Activated T-helper 1 cell treated with anti-CD3 and anti-CD28 coated beads, Interleukin-2, amount 50 U/mL, for 16 hours (primary cell): Measurements from ENCODE around the gene METAP2.
"Not testable (repeated sequence)": the region's sequence is repeated elsewhere in the genome, so short reads cannot be mapped to it uniquely, and the experiment has no call there.

ENCODE experiments used
- DNase-seq, 2 donors: peaks; one replicate each; pipeline ENCODE4 v3.0.0-alpha.2; 2020; ENCODE audit warnings: low read depth in 1 of 2, low spot score in 1 of 2

Gene METAP2

DNA sequence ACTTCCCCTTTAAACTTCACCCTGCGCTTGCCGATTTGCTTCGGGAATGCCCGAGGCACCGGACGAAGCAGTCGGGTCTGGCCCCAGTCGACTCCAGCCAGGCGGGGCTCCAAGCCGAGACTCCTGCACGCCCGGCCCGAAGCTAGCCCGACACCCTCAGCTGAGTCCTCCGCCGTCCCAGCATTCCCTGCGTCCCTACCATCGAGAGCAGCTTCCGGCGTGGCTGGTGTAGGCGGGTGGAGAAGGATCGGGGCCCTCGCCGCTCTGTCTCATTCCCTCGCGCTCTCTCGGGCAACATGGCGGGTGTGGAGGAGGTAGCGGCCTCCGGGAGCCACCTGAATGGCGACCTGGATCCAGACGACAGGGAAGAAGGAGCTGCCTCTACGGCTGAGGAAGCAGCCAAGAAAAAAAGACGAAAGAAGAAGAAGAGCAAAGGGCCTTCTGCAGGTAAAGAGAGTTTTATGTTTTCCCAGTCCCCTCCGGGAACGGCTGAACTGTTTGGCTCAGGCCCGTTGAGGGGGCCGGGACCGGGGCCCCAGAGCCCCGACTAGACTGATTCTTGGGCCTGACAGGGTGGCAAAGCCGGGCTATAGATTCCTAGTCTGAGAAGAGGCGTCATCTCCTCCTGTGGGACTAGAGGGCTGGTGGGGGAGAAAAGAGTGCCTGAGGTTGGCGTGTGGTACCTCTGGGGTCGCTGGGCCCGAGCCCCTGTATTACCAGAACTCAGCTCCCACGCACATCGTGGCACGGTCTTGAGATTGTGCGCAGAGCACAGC lies at the start of gene METAP2:
Gene METAP2, plus strand, starts transcription at position 269 of the 776 bp plus-strand sequence. Its CDS starts 28 bp downstream, at position 297.
- peak; percentile 86 to 88 for DNase-seq

GRCh38 chr12:95424271-95424994 lies 49.5 kb upstream of the METAP2 start:
- no peak for DNase-seq

DNA sequence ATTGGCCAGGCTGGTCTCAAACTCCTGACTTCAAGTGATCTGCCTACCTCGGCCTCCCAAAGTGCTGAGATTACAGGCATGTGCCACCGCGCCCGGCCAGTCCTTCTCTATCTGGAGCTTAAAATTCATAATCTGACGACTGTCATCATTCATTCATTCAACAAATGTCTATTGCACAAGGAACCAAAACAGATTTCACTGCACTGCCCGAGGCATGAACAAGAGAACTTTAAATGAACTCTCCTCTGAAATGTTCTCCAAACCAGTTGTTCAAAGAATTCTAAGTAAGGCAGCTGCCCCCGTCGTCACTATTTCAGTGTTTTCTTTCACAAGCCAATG lies 44.8 kb upstream of the METAP2 start:
- no peak for DNase-seq

DNA sequence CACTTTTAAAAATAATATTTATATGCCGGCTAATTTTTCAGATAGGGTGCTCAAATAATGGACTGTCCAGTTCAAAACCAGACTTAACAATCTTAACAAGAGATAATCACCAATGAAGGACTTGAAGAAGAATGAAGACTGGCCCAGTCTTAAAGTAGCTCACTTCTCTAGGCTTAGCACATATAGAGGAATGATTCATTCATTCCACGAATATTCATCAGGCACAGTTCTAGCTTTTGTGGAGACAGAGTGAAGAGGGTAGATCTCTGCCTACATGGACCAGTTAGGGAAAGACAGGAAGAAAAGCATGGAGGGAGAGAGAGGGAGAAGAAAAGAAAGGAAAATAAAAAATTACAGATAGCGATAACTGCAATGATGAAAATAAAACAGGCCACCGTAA lies 42.8 kb upstream of the METAP2 start:
- DNase-seq = no peak

- no peak for DNase-seq
Observed at GRCh38 chr12:95435355-95435754, 38.6 kb upstream of the METAP2 start.

GRCh38 chr12:95437565-95437964 lies 36.4 kb upstream of the METAP2 start:
- DNase-seq = no peak

GRCh38 chr12:95439461-95440230 lies 34.3 kb upstream of the METAP2 start:
- DNase-seq = no peak

GRCh38 chr12:95440401-95440800 lies 33.6 kb upstream of the METAP2 start:
- no peak for DNase-seq

- DNase-seq = no peak
Observed at GRCh38 chr12:95443459-95443858, 30.5 kb upstream of the METAP2 start.

- DNase-seq = not testable (repeated sequence)
Observed at GRCh38 chr12:95445099-95445498, 28.9 kb upstream of the METAP2 start.

DNA sequence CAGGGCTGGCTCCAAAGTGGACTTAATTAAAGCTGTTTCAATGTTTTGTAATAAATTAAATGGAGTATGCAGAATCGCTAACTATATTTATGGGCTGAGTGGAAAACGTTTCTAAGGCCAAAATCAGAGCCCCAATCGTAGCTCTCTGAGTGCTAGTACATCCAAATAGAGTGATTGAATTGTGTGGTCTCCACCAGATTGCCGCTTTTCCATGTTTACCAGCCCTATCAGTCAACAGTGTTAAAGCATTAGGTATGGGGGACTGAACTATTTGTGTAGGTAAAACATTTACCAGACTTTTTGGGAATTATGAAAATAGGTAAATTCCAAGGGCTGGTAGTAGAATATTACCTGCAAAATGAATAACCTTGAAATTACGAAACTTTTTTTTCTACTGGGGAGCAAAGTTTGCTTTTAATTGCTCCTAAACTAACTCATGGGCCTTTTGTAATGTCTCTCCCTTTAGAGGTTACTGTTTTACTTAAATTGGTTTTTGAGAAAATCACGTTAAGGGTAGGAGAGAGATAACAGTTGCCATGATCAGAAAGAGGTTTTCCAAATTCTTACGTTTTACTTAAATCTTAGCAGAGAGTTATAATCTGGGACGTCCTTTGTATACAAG lies 28.0 kb upstream of the METAP2 start:
- DNase-seq = no peak

DNA sequence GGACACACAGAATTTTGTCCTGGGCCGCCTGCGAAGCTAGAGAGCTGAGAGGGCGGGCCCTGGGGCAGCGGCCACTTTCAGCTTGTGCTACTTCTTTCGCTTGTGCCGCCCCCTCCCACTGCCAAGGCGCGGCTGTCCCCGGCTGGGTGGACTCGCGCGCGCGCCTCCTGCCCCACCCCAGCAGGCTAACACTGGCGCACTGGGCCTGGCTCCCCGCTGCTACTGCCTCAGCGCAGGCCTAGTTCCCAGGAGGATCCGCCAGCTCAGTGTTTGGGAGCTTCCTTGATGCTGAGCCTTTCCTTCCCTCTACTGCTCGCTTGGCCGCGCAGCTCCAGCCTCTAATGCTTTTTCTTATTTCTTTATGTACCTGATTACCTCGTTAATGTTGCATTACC lies 27.4 kb upstream of the METAP2 start:
- DNase-seq = no peak

GRCh38 chr12:95449656-95450055 lies 24.3 kb upstream of the METAP2 start:
- not testable (repeated sequence) for DNase-seq

GRCh38 chr12:95452501-95452900 lies 21.5 kb upstream of the METAP2 start:
- not testable (repeated sequence) for DNase-seq

DNA sequence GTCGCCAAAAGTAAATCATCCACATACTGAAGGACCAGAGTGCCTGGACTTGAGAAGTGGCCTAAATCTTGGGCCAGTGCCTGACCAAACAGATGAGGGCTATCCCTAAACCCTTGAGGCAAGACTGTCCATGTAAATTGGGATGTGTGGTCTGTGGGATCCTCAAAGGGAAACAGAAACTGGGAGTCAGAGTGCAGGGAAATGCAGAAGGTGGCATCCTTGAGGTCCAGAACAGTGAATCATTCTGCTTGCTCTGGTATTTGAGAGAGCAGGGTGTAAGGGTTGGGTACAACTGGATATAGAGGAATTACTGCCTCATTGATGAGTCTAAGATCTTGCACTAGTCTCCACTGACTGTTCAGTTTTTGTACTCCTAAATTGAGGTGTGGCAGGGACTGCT lies 20.1 kb upstream of the METAP2 start:
- DNase-seq = not testable (repeated sequence)

GRCh38 chr12:95454780-95455215 lies 19.2 kb upstream of the METAP2 start:
- DNase-seq = not testable (repeated sequence)

DNA sequence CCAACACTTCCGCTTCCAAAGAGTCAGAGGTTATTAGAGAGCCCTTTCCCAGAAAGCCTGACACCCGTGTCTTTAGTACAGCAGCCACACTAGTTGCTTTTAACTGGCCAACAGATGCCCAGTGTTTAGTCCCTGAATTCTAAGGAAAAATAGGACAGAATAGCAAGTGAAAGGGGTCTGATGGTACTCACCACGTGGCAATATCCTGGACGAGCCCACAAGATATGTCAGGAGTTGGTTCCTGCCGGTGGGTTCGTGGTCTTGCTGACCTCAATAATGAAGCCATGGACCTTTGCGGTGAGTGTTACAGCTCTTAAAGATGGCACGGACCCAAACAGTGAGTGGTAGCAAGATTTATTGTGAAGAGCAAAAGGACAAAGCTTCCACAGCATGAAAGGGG lies 16.3 kb upstream of the METAP2 start:
- DNase-seq = not testable (repeated sequence)

- DNase-seq = no peak
Observed at GRCh38 chr12:95458761-95459160, 15.2 kb upstream of the METAP2 start.

DNA sequence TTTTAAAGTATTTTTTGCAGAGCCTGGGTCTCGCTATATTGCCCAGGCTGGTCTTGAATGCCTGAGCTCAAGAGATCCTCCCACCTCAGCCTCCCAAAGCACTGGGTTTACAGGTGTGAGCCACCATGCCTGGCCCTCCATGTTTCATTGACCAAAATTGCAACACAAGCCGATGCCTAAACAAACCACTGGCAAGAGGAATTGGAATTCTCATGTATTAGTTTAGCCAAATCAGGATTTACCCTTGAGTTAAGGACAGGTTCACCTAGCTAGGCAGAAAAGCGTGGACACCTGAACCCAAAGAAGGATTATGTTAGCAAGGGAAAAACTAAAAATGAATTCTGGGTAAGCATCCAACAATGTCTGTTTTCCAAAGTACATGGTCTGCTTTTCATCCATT lies 14.6 kb upstream of the METAP2 start:
- DNase-seq = no peak

DNA sequence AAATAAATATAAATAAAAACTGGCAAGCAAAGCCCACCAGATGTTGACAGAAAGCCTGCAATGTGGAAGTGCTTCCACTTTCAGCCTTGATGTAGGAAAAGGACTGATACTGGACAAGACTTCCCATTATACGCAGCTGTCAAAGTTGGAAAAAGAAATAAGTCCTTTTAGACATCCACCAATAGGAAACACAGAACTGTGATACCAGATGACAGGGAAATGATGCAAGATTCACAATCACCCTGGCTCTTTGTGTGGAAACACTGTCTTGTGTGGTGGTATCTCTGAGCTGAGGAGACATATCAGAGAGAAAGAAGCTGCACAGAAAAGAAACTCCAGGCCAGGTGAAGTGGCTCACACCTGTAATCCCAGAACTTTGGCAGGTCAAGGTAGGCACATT lies 13.8 kb upstream of the METAP2 start:
- DNase-seq = no peak

DNA sequence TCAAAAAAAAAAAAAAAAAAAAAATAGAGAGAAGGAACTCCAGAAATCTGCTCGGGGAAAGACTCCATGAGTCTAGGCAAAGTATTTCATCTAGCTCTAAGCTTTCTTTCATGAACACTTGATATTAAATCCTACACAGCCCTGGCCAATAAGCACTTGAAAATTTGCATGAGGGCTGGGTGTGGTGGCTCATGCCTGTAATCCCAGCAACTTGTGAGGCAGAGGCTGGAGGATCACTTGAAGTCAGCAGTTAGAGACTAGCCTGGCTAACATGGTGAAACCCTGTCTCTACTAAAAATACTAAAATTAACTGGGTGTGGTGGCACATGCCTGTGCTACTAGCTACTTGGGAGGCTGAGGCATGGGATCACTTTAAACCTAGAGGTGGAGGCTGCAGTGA lies 13.1 kb upstream of the METAP2 start:
- no peak for DNase-seq
